HG03442 (cell line): Measurements from ENCODE around the gene CHRM3.
"Not testable (repeated sequence)": the region's sequence is repeated elsewhere in the genome, so short reads cannot be mapped to it uniquely, and the experiment has no call there.

Experiments
- ATAC-seq: cut with Tn5 transposase; IDR thresholded peaks from one replicate; pipeline ENCODE4 v1.9.1; 2021; ENCODE audit warnings: mild to moderate bottlenecking, moderate library complexity; ENCODE audit not compliant: unreplicated experiment

CHRM3 gene

GRCh38 chr1:239386453-239387303, at the start of gene CHRM3:
Gene CHRM3, plus strand, starts transcription at chr1:239386568. Its CDS starts 520,884 bp downstream, at chr1:239907452.
- no peak for ATAC-seq

GRCh38 chr1:239337799-239338430, 48.5 kb upstream of the CHRM3 start:
- ATAC-seq: no peak

GRCh38 chr1:239347776-239348175, 38.6 kb upstream of the CHRM3 start:
- ATAC-seq: no peak

GRCh38 chr1:239348635-239349353, 37.6 kb upstream of the CHRM3 start:
- no peak for ATAC-seq

GRCh38 chr1:239349699-239350098, 36.7 kb upstream of the CHRM3 start:
- no peak for ATAC-seq

GRCh38 chr1:239353536-239353935, 32.8 kb upstream of the CHRM3 start:
- no peak for ATAC-seq

GRCh38 chr1:239354231-239354630, 32.1 kb upstream of the CHRM3 start:
- ATAC-seq: no peak

- ATAC-seq: no peak
Observed at GRCh38 chr1:239357867-239358266, 28.5 kb upstream of the CHRM3 start.

- no peak for ATAC-seq
Observed at GRCh38 chr1:239361403-239361802, 25.0 kb upstream of the CHRM3 start.

- no peak for ATAC-seq
Observed at GRCh38 chr1:239363930-239364329, 22.4 kb upstream of the CHRM3 start.

GRCh38 chr1:239367196-239367810, 19.1 kb upstream of the CHRM3 start:
- no peak for ATAC-seq

GRCh38 chr1:239368436-239369109, 17.8 kb upstream of the CHRM3 start:
- no peak for ATAC-seq

- not testable (repeated sequence) for ATAC-seq
Observed at GRCh38 chr1:239370869-239371268, 15.5 kb upstream of the CHRM3 start.

GRCh38 chr1:239382666-239383065, 3.7 kb upstream of the CHRM3 start:
- ATAC-seq: no peak

- no peak for ATAC-seq
Observed at GRCh38 chr1:239383714-239384113, 2.7 kb upstream of the CHRM3 start.

- ATAC-seq: no peak
Observed at GRCh38 chr1:239387304-239388158, 1.2 kb downstream of the CHRM3 start.

GRCh38 chr1:239388159-239388485, 1.8 kb downstream of the CHRM3 start:
- no peak for ATAC-seq

- no peak for ATAC-seq
Observed at GRCh38 chr1:239388578-239388977, 2.2 kb downstream of the CHRM3 start.

GRCh38 chr1:239389703-239390102, 3.3 kb downstream of the CHRM3 start:
- ATAC-seq: no peak

GRCh38 chr1:239392271-239392670, 5.9 kb downstream of the CHRM3 start:
- no peak for ATAC-seq
